ENCODE data around the gene TIAL1. TPM values are rescaled to one million over a fixed set of nuclear protein-coding genes. Genes with fewer than 3 reads are reported as not detected.
"Not testable (repeated sequence)": the region's sequence is repeated elsewhere in the genome, so short reads cannot be mapped to it uniquely, and the experiment has no call there.

TIAL1 gene
- total RNA-seq, 2 experiments from 2014 or later: 184 to 192 TPM

DNA sequence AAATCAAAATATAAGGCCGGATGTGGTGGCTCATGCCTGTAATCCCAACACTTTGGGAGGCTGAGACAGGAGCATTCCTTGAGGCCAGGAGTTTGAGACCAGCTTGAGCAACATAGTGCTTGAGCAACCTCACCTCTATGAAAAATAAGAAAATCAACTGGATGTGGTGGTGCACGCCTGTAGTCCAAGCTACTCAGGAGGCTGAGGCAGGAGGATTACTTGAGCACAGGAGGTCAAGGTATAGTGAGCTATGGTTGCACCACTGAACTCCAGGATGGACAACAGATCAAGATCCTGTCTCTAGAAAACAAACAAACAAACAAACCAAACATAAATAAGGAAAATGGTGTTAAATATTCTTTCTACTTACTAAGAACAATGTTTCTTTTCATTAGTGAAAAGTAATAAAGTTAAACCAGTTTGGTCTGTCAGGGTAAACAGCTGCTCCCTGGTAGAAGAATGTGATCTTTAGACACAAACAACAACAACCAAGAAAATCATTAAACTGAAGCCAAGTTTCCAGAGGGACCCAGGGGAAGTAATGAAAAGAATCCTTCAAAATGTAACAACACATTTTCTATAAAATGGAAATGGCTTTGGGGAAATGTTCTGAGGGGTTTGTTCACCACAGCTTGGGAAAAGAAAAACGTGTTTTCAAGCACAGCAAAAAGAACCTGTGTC, 36.9 kb upstream of the TIAL1 start:
- CTCF ChIA-PET: interaction anchor here (2.0 kb wide), 1 partner anchor 11 kb away, joined by 7 read pairs; no protein-coding TSS in a partner anchor
- no peak overlapping the region for H3K4me3 Mint-ChIP-seq
- no peaks in the 10 kb centered on the region for H3K36me3 Mint-ChIP-seq (ENCODE audit: low read depth)
- H3K27me3 Mint-ChIP-seq (ENCODE audit: low read depth): no peaks in the 10 kb centered on the region
- no peaks in the 10 kb centered on the region for H3K4me1 Mint-ChIP-seq (ENCODE audit: low read depth)
- H3K9me3 Mint-ChIP-seq: no peaks in the 10 kb centered on the region
- no peak overlapping the region for H3K27ac Mint-ChIP-seq
- DNase-seq: no peak
- intact Hi-C loops (cut with micrococcal nuclease): no loop called here

DNA sequence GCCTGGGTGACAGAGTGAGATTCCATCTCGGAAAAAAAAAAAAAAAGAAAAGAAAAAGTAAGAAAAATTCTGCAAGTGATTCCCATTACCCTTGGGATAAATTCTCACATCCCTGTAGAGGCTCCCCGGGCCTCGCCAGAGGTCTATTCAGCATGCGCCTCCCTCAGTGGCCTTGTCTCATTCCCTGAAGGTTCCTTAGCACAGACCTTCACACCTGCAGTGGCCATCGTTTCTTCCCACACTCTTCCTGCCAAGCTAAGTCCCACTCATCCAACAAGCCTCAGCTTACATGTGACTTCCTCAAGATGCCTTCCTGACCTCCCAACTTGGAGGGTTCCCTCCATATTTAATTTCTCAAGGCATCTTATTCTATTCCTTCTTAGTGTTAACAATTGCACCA, 33.5 kb upstream of the TIAL1 start:
- Mint-ChIP-seq H3K9me3 (no peaks in the 10 kb centered on the region), H3K27ac (no peak overlapping the region)
- no peak for DNase-seq

DNA sequence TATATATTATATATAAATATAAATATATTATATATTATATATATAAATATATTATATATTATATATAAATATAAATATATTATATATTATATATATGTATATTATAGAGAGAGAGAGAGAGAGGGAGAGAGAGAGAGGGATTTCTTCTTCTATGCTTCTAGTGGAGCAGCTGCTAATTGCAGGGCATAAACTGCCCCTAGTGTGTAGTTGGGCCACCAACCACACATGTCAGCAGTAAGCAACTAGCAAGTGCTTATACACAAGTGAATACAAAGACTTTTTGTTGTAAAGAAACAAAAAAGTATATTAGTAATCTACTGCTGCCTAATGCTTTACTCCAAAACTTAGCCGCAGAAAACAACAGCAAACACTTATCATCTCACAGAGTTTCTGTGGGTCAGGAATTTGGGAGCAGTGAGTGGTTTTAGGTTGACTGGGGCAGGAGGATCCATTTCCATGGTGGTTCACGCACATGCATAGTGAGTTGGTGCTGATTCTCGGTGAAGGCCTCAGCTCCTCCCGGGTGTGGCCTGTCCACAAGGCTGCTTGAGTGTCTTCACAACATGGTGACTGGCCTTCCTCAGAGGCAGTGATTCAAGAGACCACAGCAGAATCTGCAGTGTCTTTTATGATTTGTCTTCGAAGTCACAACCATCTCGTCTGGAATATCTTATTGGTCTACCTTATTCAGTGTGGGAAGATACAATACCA, 29.0 kb upstream of the TIAL1 start:
- CTCF ChIA-PET: no interaction called here

More for the DNA sequence above, 33.5 kb upstream of the TIAL1 start:
- Mint-ChIP-seq H3K36me3 (ENCODE audit: low read depth) (no peaks in the 10 kb centered on the region), H3K4me1 (ENCODE audit: low read depth) (no peaks in the 10 kb centered on the region), H3K27me3 (ENCODE audit: low read depth) (no peaks in the 10 kb centered on the region), H3K4me3 (no peak overlapping the region)
- intact Hi-C loops (cut with micrococcal nuclease): no loop called here
- CTCF ChIA-PET: no interaction called here

DNA sequence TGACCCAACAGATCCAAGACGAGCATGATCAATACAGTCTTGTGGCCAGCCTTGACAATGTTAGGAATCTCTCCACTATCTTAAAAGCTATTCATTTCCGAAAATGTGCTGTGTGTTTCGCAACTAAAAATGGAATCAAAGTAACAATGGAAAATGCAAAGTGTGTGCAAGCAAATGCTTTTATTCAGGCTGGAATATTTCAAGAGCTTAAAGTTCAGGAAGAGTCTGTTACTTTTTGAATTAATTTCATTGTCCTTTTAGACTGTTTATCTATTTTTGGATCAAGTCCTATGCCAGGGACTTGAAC, 24.3 kb upstream of the TIAL1 start:
- Mint-ChIP-seq H3K27ac (no peak overlapping the region), H3K27me3 (ENCODE audit: low read depth) (no peaks in the 10 kb centered on the region), H3K4me3 (no peak overlapping the region), H3K9me3 (no peaks in the 10 kb centered on the region), H3K36me3 (ENCODE audit: low read depth) (no peaks in the 10 kb centered on the region), H3K4me1 (ENCODE audit: low read depth) (peaks cover 3% of the 10 kb centered on the region)
- CTCF ChIA-PET: no interaction called here
- intact Hi-C loops (cut with micrococcal nuclease): no loop called here
- no peak for DNase-seq

More for the DNA sequence above, 29.0 kb upstream of the TIAL1 start:
- intact Hi-C loops (cut with micrococcal nuclease): no loop called here
- no peaks in the 10 kb centered on the region for H3K36me3 Mint-ChIP-seq (ENCODE audit: low read depth)
- no peak overlapping the region for H3K27ac Mint-ChIP-seq
- no peaks in the 10 kb centered on the region for H3K9me3 Mint-ChIP-seq
- H3K4me1 Mint-ChIP-seq (ENCODE audit: low read depth): no peaks in the 10 kb centered on the region
- H3K27me3 Mint-ChIP-seq (ENCODE audit: low read depth): no peaks in the 10 kb centered on the region
- DNase-seq: no peak
- H3K4me3 Mint-ChIP-seq: no peak overlapping the region

DNA sequence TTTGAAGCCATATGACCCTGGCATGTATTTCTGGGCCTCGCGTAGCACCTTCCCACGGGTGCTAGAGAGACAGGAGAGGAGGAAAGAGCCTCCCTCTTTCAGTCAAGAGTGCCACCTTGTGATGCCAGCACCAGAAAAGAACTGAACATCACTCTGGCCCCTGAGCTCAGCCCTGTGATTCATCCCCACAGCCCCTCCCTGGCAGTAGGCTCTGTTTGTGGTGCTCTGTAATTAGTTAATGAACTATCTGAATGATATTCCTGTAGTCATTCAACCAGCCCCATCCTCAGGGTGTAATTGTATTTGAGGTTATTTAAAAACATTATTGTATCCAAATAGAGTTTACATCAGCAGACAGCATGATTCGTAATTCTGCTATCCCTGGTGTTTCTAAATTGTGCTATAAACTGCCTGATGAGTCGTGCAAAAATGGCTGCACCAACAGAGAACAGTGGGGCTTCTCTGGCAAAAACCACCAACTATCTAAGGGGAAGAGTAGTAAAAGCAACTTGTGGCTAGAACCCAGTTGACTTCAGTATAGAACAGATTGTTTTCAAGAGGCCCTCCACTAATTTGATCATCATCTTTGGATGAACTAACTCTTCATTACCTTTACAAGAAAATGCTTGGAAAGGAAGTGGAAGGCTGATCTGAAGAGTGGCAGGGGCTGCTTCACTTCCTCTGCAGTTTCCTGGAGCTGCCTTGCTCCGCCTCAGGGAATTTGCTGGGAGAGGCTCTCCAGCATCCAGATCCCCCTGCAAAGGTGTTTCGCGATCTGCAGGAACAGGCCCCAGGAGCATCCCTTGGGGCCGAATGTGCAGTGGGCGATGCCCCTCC, 23.7 kb upstream of the TIAL1 start:
- CTCF ChIA-PET: interaction anchor here (0.7 kb wide), 1 partner anchor 46 kb away, joined by 3 read pairs; no protein-coding TSS in a partner anchor
- H3K27me3 Mint-ChIP-seq (ENCODE audit: low read depth): no peaks in the 10 kb centered on the region
- no peaks in the 10 kb centered on the region for H3K9me3 Mint-ChIP-seq
- no peaks in the 10 kb centered on the region for H3K36me3 Mint-ChIP-seq (ENCODE audit: low read depth)
- DNase-seq: peak; percentile 17
- no peak overlapping the region for H3K27ac Mint-ChIP-seq
- intact Hi-C loops (cut with micrococcal nuclease): no loop called here
- no peak overlapping the region for H3K4me3 Mint-ChIP-seq
- peaks cover 3% of the 10 kb centered on the region for H3K4me1 Mint-ChIP-seq (ENCODE audit: low read depth)

DNA sequence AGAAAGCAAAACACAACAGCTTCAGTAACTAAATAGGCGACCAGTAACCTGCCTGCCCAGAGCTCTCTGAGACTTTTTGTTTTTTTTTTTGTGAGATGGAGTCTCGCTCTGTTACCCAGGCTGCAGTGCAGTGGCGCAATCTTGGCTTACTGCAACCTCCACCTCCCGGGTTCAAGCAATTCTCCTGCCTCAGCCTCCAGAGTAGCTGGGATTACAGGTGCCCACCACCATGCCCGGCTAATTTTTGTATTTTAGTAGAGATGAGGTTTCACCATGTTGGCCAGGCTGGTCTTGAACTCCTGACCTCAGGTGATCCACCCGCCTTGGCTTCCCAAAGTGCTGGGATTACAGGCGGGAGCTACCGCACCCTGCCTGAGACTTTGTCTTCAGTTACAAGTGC, 23.0 kb upstream of the TIAL1 start:
- CTCF ChIA-PET: interaction anchor here (0.7 kb wide), 1 partner anchor 47 kb away, joined by 3 read pairs; no protein-coding TSS in a partner anchor
- DNase-seq; H3K27me3 Mint-ChIP-seq (ENCODE audit: low read depth); H3K36me3 Mint-ChIP-seq (ENCODE audit: low read depth); H3K4me3 Mint-ChIP-seq; H3K4me1 Mint-ChIP-seq (ENCODE audit: low read depth); intact Hi-C loops (cut with micrococcal nuclease); H3K9me3 Mint-ChIP-seq; H3K27ac Mint-ChIP-seq: not testable (repeated sequence)

DNA sequence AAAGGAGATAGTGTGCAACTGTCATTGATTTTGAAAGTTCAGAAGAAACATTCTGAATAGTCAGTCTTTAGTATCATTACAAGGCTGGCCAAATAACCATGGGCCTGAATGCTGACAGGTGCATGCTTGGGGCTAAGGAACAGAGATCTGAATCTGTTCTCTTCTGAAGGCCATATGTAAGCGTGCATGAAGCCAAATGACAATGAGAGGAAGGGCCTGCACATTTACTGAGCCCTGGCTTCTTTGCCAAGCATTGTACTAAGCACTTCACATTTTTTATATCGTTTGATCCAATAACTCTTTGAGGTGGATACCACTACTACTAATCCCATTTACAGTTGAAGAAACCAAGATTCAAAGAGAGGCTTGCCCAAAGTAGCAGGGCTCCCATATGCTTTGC, 22.5 kb upstream of the TIAL1 start:
- intact Hi-C loops (cut with micrococcal nuclease): no loop called here
- H3K4me1 Mint-ChIP-seq (ENCODE audit: low read depth): peaks cover 3% of the 10 kb centered on the region
- DNase-seq: no peak
- no peak overlapping the region for H3K4me3 Mint-ChIP-seq
- CTCF ChIA-PET: interaction anchor here (1.0 kb wide), 1 partner anchor 34 kb away, joined by 4 read pairs; no protein-coding TSS in a partner anchor
- H3K27ac Mint-ChIP-seq: no peak overlapping the region
- H3K9me3 Mint-ChIP-seq: no peaks in the 10 kb centered on the region
- H3K27me3 Mint-ChIP-seq (ENCODE audit: low read depth): no peaks in the 10 kb centered on the region
- no peaks in the 10 kb centered on the region for H3K36me3 Mint-ChIP-seq (ENCODE audit: low read depth)

DNA sequence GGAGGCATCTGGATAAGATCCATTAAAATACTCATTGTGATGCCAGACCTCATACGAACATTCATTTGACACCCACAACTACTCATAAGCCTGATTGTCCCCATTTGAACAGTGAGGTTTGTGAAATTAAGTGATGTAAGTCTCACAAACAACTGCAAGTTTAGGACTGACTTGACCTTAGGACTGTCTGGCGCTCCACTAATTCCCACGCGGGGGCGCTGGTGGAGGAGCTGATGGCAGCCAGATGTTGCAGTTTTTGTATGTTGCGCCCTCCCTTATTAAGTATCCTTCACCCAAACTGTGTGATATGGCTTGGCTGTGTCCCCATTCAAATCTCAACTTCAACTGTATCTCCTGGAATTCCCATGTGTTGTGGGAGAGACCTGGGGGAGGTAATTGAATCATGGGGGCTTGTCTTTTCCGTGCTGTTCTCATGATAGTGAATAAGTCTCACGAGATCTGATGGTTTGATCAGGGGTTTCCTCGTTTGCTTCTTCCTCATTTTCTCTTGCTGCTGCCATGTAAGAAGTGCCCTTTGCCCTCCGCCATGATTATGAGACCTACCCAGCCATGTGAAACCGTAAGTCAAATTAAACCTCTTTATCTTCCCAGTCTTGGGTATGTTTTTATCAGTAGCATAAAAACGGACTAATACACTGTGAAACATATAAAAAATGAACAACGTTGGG, 20.3 kb upstream of the TIAL1 start:
- Mint-ChIP-seq H3K36me3 (ENCODE audit: low read depth) (no peaks in the 10 kb centered on the region), H3K4me1 (ENCODE audit: low read depth) (peaks cover 3% of the 10 kb centered on the region), H3K27me3 (ENCODE audit: low read depth) (no peaks in the 10 kb centered on the region), H3K9me3 (no peaks in the 10 kb centered on the region), H3K27ac (no peak overlapping the region), H3K4me3 (no peak overlapping the region)
- intact Hi-C loops (cut with micrococcal nuclease): no loop called here
- CTCF ChIA-PET: interaction anchor here (0.6 to 1.8 kb wide), 5 partner anchors 10 to 271 kb away, joined by 3 to 11 read pairs (median 4); no protein-coding TSS in a partner anchor
- DNase-seq: peak; percentile 43

DNA sequence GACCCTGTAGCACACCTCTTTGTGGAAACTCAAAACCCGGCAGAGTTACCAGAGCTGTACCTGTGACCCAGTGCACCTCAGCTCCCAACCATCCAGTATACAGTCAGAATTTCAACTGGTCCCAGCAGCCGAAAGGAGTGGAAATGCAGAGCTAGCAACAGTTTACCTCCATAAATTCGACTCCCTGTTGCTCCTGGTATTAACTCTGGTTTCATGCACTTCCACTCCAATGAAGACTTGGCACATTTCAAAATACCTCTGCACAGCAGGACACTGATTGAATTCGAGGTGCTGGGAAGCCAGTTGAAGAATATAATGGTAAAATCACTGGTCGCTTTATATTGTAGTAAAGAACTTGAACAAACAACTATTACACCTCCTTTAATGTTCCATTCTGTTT, 17.9 kb upstream of the TIAL1 start:
- Mint-ChIP-seq H3K27ac (no peak overlapping the region), H3K9me3 (peaks cover 2% of the 10 kb centered on the region), H3K4me1 (ENCODE audit: low read depth) (no peaks in the 10 kb centered on the region), H3K36me3 (ENCODE audit: low read depth) (no peaks in the 10 kb centered on the region), H3K4me3 (no peak overlapping the region), H3K27me3 (ENCODE audit: low read depth) (no peaks in the 10 kb centered on the region)
- intact Hi-C loops (cut with micrococcal nuclease): no loop called here
- CTCF ChIA-PET: interaction anchor here (0.6 to 0.9 kb wide), 2 partner anchors 10 to 911 kb away, joined by 3 read pairs; no protein-coding TSS in a partner anchor
- DNase-seq: no peak

DNA sequence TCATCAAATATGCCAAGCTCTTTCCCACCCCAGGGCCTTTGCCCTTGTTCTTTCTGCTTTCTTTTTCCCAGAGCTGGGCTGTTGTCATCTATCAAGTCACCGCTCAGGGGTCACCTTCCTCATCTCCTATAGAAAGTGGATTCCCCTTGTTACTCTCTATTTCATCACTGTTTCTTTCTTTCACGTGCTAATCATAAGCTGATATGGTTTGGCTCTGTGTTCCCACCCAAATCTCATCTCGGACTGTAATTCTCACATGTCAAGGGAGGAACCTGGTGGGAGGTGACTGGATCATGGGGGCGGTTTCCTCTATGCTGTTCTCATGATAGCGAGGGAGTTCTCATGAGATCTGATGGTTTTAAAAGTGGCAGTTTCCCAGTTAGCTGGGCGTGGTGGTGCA, 17.0 kb upstream of the TIAL1 start:
- Mint-ChIP-seq H3K36me3 (ENCODE audit: low read depth) (no peaks in the 10 kb centered on the region), H3K27ac (no peak overlapping the region), H3K4me3 (no peak overlapping the region), H3K27me3 (ENCODE audit: low read depth) (no peaks in the 10 kb centered on the region), H3K4me1 (ENCODE audit: low read depth) (peaks cover 5% of the 10 kb centered on the region), H3K9me3 (peaks cover 2% of the 10 kb centered on the region)
- intact Hi-C loops (cut with micrococcal nuclease): no loop called here
- CTCF ChIA-PET: interaction anchor here (0.9 to 1.2 kb wide), 2 partner anchors 11 kb away, joined by 3 read pairs; no protein-coding TSS in a partner anchor
- no peak for DNase-seq

DNA sequence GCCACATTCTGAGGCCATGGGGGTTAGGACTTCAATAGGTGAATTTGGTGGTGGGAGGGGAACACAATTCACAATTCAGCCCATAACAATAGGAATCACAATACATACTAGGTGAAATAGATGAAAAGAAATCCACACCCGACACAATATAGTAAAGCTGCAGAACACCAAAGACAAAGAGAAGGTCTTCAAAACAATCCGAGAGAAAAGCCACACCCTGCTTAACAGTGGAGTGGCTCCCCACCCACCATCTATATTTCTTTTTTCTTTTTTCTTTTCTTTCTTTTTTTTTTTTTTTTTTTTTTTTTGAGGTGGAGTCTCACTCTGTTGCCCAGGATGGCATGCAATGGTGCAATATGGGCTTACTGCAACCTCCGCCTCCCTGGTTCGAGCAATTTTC, 14.7 kb upstream of the TIAL1 start:
- DNase-seq: no peak
- Mint-ChIP-seq H3K36me3 (ENCODE audit: low read depth) (no peaks in the 10 kb centered on the region), H3K4me1 (ENCODE audit: low read depth) (peaks cover 9% of the 10 kb centered on the region), H3K4me3 (no peak overlapping the region), H3K27me3 (ENCODE audit: low read depth) (no peaks in the 10 kb centered on the region), H3K9me3 (peaks cover 2% of the 10 kb centered on the region), H3K27ac (no peak overlapping the region)
- intact Hi-C loops (cut with micrococcal nuclease): no loop called here
- CTCF ChIA-PET: no interaction called here

DNA sequence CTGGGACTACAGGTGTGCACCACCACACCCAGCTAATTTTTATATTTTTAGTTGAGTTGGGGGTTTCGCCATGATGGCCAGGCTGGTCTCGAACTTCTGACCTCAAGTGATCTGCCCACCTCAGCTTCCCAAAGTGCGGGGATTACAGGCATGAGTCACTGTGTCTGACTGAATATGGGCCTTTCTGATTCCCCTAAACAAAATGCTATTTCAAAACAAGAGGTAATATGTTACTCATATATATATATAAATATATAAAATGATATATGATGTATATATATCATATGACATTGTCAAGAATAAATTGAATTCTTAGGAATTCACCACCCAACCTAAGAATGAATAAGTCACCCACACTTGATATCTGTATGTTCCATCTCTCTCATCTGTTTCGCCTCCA, 12.8 kb upstream of the TIAL1 start:
- Mint-ChIP-seq H3K4me3 (no peak overlapping the region), H3K27me3 (ENCODE audit: low read depth) (no peaks in the 10 kb centered on the region), H3K4me1 (ENCODE audit: low read depth) (peaks cover 9% of the 10 kb centered on the region), H3K36me3 (ENCODE audit: low read depth) (no peaks in the 10 kb centered on the region), H3K9me3 (peaks cover 2% of the 10 kb centered on the region), H3K27ac (no peak overlapping the region)
- intact Hi-C loops (cut with micrococcal nuclease): no loop called here
- DNase-seq: no peak
- CTCF ChIA-PET: interaction anchor here (0.6 to 0.8 kb wide), 3 partner anchors 50 to 1482 kb away, joined by 3 to 6 read pairs (median 5); no protein-coding TSS in a partner anchor

Measured in activated naive CD4-positive, alpha-beta T cell treated with anti-CD3 and anti-CD28 coated beads for 36 hours (primary cell).